Activated CD4-positive, alpha-beta T cell treated with anti-CD3 and anti-CD28 coated beads, Interleukin-10, Interleukin-2, amounts not matched to agents 100 ng/mL and 50 ng/mL, durations not matched to agents 16 hours and 8 hours (primary cell): ENCODE measurements around the gene SULF2.

Experiments
- DNase-seq: peaks from one replicate; pipeline ENCODE4 v3.0.0-alpha.2; 2020

SULF2 gene

DNA sequence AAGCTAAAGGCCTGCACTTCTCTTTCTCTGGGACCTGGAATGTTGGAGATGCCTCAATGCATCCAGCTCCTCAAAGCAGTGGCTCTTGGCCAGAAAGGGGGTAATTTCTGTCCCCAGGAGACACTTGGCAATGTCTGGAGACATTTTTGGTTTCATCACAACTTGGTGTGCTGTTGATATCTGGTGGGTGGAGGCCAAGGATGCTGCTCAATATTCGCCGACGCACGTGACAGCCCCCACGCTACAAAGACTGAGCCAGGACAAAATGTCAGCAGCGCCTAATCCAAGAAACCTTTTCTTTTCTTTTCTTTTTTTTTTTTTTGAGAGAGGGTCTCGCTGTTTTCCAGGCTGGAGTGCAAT, 79.8 kb downstream of the SULF2 start:
- no peak for DNase-seq

GRCh38 chr20:47704746-47705496, 80.4 kb downstream of the SULF2 start:
- DNase-seq, result no peak

- no peak for DNase-seq
Observed at GRCh38 chr20:47703748-47704147, 81.5 kb downstream of the SULF2 start.

GRCh38 chr20:47701612-47702011, 83.7 kb downstream of the SULF2 start:
- no peak for DNase-seq

DNA sequence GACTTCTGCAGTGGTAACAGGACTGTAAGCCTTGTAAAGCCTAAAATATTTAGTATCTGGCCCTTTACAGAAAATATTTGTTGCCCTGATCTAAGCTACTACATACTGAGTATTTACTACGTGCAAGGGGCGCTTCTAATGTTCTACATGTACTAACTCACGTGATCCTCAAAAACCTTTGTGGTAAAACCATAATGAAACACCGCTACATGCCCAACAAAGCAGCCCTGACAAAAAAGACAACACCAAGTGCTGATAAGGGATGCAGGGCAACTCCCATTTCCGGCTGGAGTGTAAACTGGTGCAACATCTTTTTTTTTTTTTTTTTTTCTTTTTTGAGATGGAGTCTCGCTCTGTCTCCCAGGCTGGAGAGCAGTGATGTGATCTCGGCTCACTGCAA, 85.0 kb downstream of the SULF2 start:
- no peak for DNase-seq

DNA sequence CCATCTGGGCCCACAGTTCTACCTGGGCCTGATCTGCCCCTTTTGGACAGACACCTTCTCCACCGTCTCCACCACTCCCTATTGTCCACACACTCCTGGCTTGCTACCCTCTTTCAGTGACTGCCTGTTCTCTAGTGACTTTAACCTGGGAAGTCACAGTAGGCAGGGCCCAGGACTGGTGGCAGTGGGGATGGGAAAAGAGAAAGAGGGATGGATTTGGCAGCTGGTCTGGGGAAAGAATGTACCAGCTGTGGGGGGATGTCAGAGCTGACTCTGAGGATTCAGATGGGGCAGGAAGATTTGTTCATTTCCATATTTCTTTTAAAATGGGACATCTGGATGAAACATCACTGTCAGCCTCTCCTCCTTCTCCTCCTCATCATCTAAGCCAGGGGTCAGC, 85.5 kb downstream of the SULF2 start:
- DNase-seq, result no peak

DNA sequence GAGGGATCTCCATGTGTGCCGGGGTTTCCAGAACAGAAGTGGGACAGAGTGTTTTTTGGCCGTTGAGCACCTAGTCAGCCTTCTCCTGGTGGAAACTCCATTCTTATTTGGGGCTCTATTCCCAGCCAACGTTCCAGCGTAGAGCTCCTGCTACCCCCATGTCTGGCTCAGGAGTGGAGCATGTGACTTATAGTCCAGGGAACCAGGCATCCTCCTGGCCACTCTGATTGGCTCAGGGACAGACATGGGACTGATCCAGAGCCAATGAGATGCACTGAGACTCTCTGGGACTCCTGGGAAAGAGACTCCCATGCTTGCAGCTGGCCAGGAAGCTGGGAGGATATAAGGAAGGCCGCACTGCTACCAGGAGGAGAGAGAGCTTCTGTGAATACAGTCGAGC, 87.1 kb downstream of the SULF2 start:
- DNase-seq, result no peak

- DNase-seq, result no peak
Observed at GRCh38 chr20:47696856-47697255, 88.4 kb downstream of the SULF2 start.

DNA sequence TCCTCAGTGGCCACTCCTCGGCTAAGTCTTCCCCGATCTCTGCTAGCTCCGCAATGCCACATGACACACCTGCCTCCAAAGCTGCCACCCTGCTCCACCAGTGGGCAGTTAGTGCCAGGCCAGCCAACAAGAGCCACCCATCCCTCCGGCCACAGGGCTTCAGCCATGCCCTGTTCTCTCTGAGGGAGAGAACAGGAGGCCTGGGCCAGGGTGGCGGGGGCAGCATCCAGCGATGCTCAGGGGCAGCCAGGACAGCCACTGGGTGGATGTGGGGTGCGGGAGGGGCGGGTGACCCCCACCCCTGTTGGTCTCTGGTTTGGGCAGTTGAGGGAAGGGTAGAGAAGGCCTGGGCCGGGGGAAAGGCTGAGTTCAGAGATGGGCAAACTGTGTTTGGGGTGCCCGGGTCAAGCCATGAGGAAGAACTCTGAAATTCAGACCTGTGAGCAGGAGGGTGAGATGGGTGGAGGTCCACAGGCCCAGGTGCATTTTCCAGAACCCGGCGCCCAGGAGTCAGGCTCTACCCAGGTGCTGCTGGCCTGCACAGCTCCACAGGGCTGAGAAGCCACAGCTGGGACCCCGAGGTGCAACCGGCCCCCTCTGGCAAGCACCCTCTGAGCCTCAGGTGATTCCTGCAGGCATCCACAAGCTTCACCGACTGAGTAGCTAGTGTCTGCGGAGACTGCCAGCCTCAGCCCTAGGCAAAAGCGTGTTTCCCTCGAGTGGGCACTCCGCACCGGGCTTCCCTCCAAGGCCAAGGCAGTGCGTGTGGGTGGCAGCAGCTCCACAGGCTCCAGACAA, 91.1 kb downstream of the SULF2 start:
- no peak for DNase-seq

DNA sequence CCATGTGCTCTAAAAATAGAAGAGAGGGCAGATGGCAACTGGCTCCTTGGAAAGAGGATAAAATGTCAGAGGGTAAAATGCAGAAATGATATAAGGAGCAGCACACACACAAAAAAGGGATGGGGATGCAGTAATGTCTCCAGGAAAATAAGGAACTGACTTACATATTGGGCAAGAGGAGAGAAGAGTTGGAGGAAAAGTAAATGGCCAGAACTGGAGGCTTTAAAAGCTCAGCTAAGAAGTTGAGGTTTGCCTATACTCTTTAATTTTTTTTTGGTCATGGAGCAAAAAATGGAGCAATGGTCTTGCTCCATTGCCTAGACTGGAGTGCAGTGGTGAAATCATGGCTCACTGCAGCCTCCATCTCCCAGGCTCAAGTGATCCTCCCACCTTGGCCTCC, 93.7 kb downstream of the SULF2 start:
- no peak for DNase-seq

GRCh38 chr20:47689731-47690130, 95.5 kb downstream of the SULF2 start:
- DNase-seq, result no peak

- no peak for DNase-seq
Observed at GRCh38 chr20:47688385-47689381, 96.6 kb downstream of the SULF2 start.

- no peak for DNase-seq
Observed at GRCh38 chr20:47687095-47687987, 97.9 kb downstream of the SULF2 start.

GRCh38 chr20:47686545-47686944, 98.7 kb downstream of the SULF2 start:
- DNase-seq, result no peak

DNA sequence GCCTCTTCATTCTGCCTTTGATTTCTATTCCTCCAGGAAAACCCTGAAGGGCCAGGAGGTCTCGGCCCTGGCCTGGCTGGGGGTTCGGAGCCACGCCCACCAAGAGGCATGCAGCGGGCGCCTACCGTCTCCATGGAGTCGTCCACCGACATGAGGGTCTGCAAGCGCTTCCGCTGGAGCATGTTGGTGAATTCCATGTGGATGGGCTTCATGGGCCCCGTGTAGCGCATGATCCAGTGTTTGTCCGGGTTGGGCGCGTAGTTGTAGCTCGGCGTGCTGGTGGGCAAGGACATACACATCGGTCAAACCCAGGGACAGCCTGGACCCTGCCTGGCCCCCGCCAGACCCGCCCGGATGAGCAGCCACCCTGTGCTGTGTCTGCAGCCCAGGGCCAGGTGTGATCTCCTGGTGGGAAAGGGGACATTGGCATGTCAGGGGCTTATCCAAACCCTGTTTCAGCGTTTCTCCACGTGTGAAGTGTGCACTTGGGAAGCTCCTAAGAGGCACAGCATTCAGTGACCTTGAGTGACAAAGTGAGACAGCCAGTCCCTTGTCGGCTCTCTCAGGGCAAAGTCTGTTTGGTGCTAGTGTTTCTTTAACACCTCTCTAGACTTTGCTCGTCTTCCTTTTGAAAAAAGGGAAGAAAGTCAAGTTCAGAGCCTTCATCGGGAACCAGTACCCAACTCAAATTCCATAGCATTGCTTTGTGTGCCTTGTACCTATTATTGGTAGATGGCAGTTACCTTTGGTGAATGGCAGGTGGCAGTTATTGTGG, 100.8 kb downstream of the SULF2 start:
- no peak for DNase-seq

DNA sequence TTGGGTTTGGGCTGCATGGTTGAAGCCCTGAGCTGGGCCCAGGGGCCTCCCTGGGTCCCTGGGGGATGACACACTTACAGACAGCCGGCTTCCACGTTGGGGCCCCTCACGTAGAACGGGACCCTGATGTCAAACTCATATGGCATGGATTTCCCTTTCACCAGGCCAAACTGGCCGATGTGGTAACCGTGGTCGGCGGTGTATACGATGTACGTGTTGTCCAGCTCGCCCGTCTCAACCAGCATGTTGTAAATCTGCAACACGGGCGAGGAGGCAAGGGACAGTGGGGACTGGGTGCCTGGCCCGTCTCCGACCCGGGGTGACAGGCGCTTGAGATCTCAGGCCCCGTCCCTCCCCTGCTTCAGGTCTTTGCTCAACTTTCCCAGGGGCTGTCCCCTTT, 102.4 kb downstream of the SULF2 start:
- no peak for DNase-seq

DNA sequence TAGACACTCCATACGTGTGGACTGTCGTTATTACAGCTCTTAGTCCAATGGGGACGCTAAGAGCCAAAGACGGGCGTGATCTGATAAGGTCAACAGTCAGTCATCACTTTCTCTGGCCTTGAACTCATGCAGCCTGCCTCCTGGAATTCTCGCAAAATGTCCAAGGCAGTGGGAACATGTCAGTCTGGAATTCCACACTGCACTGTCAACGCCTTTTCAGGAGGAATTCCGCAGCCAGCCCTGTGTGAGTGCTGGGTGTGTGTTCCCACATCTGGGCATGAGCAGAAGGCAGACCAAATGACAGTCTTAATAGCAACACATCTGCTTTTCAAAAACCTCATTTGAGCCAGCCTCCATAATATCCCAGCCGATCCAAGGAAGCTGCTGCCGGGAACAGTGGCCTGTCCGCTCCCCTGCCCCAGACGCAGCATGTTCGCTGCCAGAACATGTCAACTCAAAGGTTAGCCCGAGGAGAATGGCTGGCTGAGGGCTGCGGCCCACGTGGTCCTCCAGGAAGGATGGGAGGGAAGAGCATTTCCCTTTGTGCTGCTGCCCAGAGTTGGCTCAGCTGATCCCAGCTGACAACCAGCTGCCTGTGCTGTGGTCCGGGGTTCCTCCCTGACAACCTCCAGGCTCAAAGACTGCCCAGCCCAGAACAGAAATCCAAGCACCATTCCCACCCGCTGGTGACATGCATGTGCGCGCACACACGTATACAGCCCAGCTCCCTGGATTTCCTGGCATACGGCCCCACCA, 103.1 kb downstream of the SULF2 start:
- DNase-seq, result no peak

DNA sequence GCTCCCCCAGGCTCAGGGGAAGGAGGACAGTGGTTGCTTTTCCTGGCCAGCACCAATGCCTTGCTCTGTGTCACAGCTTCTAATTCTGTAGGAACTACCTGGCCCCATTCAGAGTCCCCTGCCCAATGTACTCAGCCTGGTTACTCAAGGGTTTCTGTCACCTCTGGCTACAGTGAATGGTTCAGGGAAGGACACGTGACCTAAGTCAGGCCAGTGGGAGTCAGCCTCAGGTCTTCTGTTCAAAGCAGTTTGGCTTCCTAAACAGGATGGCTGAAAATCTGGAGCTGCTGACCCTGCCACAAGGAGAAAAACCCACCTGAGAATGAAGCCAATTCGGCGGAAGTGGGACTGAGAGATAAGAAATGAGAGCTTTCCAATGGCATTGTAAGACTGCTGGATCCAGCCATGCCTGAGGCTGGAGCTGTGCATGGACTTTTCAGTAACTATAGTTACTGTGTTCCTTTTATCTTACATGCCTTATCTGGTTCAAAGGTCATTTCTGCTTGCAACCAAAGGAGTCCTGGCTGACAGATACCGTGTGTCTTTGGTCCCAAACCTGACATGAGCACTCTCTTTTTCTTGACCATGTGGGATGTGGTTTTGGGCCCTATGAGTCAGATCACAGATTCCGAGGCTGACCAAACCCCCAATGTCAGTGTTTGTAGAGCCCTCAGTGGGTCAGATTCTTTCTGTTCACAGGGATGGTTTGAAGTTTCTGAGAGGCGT, 104.3 kb downstream of the SULF2 start:
- no peak for DNase-seq

GRCh38 chr20:47679462-47679861, 105.8 kb downstream of the SULF2 start:
- no peak for DNase-seq

DNA sequence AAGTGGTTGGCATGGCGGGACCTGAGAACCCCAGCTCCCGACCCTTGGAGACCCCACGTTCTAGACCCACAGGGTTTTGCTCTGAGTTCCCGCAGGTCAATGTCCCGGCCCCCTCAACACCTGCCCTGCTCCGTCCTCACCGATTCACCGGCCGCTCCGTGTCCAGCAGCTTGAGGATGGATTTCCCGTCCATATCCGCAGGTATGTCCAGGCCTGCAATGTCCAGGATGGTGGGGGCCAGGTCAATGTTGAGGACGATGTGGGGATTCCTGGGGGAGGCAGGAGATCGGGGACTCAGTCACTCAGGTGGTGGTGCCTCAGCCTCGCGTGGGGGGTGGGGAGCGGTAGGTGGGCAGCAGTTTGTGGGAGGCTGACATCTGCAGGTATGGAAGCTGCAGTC, 106.7 kb downstream of the SULF2 start:
- DNase-seq, result no peak
